ENCODE measurements around the gene RNF217.

The RNF217 gene

GRCh38 chr6:125077453-125077852 lies 115.2 kb downstream of the RNF217 start:
- H3K4me3 ChIP-seq (ENCODE audit: low read depth, low read length): no peak overlapping the region
- H3K27me3 ChIP-seq (ENCODE audit: control insufficient read depth, insufficient read depth, low read length): no peaks in the 10 kb centered on the region
- no peak overlapping the region for H3K27ac ChIP-seq (ENCODE audit: low read depth, low read length)
- no peak overlapping the region for H3K9ac ChIP-seq (ENCODE audit: low read depth, low read length)
- H3K9me3 ChIP-seq (ENCODE audit: control insufficient read depth, insufficient read depth, low read length): no peaks in the 10 kb centered on the region
- peaks cover 12% of the 10 kb centered on the region; the same call in 1 of the 2 replicates for H3K4me1 ChIP-seq (ENCODE audit: control insufficient read depth, insufficient read depth, low read length)
- no peaks in the 10 kb centered on the region for H3K36me3 ChIP-seq (ENCODE audit: control insufficient read depth, insufficient read depth, low read length)

DNA sequence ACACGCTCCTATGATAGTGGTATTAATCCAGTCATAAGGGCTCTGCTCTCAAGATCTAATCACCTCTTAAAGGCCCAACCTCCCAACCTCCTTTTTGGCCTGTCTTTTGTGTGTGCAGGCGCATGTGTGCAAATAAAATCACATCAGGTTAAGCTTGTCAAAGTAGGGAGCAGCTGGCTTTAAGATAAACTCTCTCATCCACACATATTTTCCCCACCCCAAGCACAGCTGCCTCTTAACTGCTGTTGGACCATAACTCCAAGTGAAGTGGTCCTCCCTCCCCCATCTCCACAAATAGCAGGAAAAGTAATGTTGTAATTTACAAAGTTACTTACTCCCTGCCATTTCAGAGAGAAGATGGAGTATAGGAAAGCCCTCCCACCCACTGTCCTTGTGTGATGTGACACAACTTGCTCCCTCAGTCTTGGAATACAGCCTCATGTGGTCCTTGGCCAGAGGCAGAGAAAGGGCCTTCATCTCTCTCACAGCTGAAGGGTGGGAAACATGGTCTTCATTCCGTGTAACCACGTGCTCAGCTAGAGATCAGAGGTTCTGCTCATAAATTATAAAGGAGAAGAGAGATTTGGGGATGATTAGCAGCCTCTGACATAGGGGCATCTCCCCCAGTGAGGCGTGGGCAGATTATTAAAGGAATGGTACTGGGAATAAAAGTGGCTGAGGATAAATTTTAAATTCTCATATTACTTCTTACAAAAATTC lies 116.5 kb downstream of the RNF217 start:
- Histone ChIP-seq H3K9me3 (ENCODE audit: control insufficient read depth, insufficient read depth, low read length) (no peaks in the 10 kb centered on the region), H3K4me1 (ENCODE audit: control insufficient read depth, insufficient read depth, low read length) (peaks cover 12% of the 10 kb centered on the region; the same call in 1 of the 2 replicates), H3K36me3 (ENCODE audit: control insufficient read depth, insufficient read depth, low read length) (no peaks in the 10 kb centered on the region), H3K4me3 (ENCODE audit: low read depth, low read length) (no peak overlapping the region), H3K27me3 (ENCODE audit: control insufficient read depth, insufficient read depth, low read length) (no peaks in the 10 kb centered on the region), H3K27ac (ENCODE audit: low read depth, low read length) (no peak overlapping the region), H3K9ac (ENCODE audit: low read depth, low read length) (no peak overlapping the region)

DNA sequence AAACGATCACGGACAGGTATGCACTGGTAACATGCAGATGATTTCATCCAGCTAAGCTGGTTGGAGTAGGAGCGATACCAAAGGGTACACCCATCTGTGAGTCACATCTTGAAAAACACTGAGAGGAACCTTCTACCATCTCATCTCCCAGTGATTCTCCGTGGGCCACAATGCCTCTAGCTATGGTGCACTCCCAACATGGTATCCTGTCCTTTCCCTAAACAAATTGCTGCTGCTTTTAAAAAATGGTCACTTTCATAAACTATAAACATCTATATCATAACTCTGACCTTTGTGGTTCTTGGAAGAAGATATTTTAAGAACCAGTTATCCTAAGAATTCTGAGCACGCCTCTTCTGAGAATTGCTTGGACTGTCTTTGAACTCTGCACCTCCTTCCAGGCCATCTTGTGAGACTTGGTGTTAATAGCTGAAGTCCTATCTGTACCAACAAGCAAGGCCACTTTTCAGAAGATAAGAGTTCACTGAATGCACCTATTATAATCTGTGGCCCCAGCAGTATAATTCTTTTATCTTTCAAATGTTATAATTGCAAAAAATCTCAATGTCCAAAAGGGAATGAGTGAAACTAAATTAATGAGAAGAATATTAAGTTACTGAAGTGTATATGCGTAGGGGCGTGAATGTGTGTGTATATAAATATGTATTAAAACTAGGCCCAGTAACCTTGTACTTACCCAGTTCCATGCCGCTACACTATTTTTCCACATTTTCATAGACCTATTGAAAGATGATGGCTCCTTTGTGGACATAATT lies 120.9 kb downstream of the RNF217 start:
- Histone ChIP-seq H3K27ac (ENCODE audit: low read depth, low read length) (no peak overlapping the region), H3K9ac (ENCODE audit: low read depth, low read length) (no peak overlapping the region)

DNA sequence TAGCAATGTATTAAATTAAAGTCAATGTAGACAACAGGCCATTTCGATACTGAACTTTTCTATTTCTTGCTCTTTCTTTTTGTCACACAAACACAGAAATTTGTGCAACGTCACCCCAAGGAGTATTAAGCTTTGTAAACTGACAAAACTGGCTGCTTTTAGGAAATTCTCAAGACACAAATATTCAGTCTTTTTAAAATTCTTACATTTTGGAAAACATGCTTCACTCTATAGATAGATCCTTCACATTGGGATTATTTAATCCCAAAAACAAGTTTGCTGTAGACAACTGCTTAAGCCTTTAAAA lies 121.4 kb downstream of the RNF217 start:
- H3K9me3 ChIP-seq (ENCODE audit: control insufficient read depth, insufficient read depth, low read length): no peaks in the 10 kb centered on the region
- H3K9ac ChIP-seq (ENCODE audit: low read depth, low read length): no peak overlapping the region
- H3K36me3 ChIP-seq (ENCODE audit: control insufficient read depth, insufficient read depth, low read length): no peaks in the 10 kb centered on the region
- H3K4me1 ChIP-seq (ENCODE audit: control insufficient read depth, insufficient read depth, low read length): peaks cover 4% of the 10 kb centered on the region; the same call in 1 of the 2 replicates
- no peak overlapping the region for H3K4me3 ChIP-seq (ENCODE audit: low read depth, low read length)
- H3K27me3 ChIP-seq (ENCODE audit: control insufficient read depth, insufficient read depth, low read length): no peaks in the 10 kb centered on the region
- no peak overlapping the region for H3K27ac ChIP-seq (ENCODE audit: low read depth, low read length)

More for the DNA sequence above, 120.9 kb downstream of the RNF217 start:
- Histone ChIP-seq H3K9me3 (ENCODE audit: control insufficient read depth, insufficient read depth, low read length) (no peaks in the 10 kb centered on the region), H3K27me3 (ENCODE audit: control insufficient read depth, insufficient read depth, low read length) (no peaks in the 10 kb centered on the region), H3K4me3 (ENCODE audit: low read depth, low read length) (no peak overlapping the region), H3K36me3 (ENCODE audit: control insufficient read depth, insufficient read depth, low read length) (no peaks in the 10 kb centered on the region), H3K4me1 (ENCODE audit: control insufficient read depth, insufficient read depth, low read length) (peaks cover 4% of the 10 kb centered on the region; the same call in 1 of the 2 replicates)

DNA sequence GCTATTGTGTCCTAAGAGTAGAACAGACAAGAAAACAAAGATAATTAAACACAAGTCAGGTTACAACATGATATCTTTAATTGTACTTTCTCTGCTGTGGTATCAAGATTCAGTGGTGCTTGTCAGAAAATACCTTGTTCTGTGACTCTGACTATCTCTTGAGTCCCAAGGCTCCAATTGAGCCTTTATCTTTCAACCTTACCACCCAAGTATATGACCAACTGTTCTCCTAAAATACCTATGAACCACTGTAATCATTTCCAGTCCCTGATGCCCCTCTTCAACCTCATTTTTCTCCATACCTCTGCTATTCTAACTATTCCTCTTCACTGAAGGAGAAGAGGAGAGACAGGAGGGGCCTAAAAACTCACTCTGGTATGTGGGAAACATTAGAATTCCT lies 124.5 kb downstream of the RNF217 start:
- Histone ChIP-seq H3K9me3 (ENCODE audit: control insufficient read depth, insufficient read depth, low read length) (no peaks in the 10 kb centered on the region), H3K27me3 (ENCODE audit: control insufficient read depth, insufficient read depth, low read length) (no peaks in the 10 kb centered on the region), H3K4me3 (ENCODE audit: low read depth, low read length) (no peak overlapping the region), H3K27ac (ENCODE audit: low read depth, low read length) (no peak overlapping the region), H3K4me1 (ENCODE audit: control insufficient read depth, insufficient read depth, low read length) (peaks cover 4% of the 10 kb centered on the region; the same call in 1 of the 2 replicates), H3K36me3 (ENCODE audit: control insufficient read depth, insufficient read depth, low read length) (no peaks in the 10 kb centered on the region), H3K9ac (ENCODE audit: low read depth, low read length) (no peak overlapping the region)

DNA sequence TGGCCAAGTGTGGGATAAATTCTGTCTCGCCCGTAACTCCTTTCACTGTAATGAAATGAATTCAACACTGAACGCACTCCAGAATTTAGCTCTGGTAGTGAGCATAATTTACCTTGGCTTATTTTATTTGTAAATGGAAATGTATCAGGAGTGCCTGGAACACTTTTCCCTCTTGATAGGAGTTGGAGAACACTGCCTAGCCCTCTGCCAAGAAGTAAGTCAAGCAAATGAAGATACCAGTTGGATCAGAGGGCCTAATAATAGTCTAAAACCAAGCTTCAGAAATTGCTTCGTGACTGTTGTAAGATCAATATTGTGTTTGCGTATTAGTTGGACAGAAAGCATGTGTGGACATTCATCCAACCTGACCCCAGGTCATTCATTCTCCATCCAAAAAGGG lies 126.7 kb downstream of the RNF217 start:
- Histone ChIP-seq H3K9ac (ENCODE audit: low read depth, low read length) (no peak overlapping the region), H3K36me3 (ENCODE audit: control insufficient read depth, insufficient read depth, low read length) (no peaks in the 10 kb centered on the region), H3K9me3 (ENCODE audit: control insufficient read depth, insufficient read depth, low read length) (no peaks in the 10 kb centered on the region), H3K27me3 (ENCODE audit: control insufficient read depth, insufficient read depth, low read length) (no peaks in the 10 kb centered on the region), H3K4me1 (ENCODE audit: control insufficient read depth, insufficient read depth, low read length) (peaks cover 4% of the 10 kb centered on the region; the same call in 1 of the 2 replicates), H3K4me3 (ENCODE audit: low read depth, low read length) (no peak overlapping the region), H3K27ac (ENCODE audit: low read depth, low read length) (no peak overlapping the region)

- no peaks in the 10 kb centered on the region for H3K9me3 ChIP-seq (ENCODE audit: control insufficient read depth, insufficient read depth, low read length)
- H3K9ac ChIP-seq (ENCODE audit: low read depth, low read length): no peak overlapping the region
- peaks cover 6% of the 10 kb centered on the region; the same call in 1 of the 2 replicates for H3K4me1 ChIP-seq (ENCODE audit: control insufficient read depth, insufficient read depth, low read length)
- no peaks in the 10 kb centered on the region; the same call in 1 of the 2 replicates for H3K27me3 ChIP-seq (ENCODE audit: control insufficient read depth, insufficient read depth, low read length)
- no peak overlapping the region for H3K27ac ChIP-seq (ENCODE audit: low read depth, low read length)
- no peaks in the 10 kb centered on the region for H3K36me3 ChIP-seq (ENCODE audit: control insufficient read depth, insufficient read depth, low read length)
- no peak overlapping the region for H3K4me3 ChIP-seq (ENCODE audit: low read depth, low read length)
Measured at GRCh38 chr6:125094563-125094962, 132.3 kb downstream of the RNF217 start.

GRCh38 chr6:125095580-125096301 lies 133.5 kb downstream of the RNF217 start:
- no peak overlapping the region for H3K27ac ChIP-seq (ENCODE audit: low read depth, low read length)
- H3K9me3 ChIP-seq (ENCODE audit: control insufficient read depth, insufficient read depth, low read length): no peaks in the 10 kb centered on the region
- peaks cover 6% of the 10 kb centered on the region; the same call in 1 of the 2 replicates for H3K4me1 ChIP-seq (ENCODE audit: control insufficient read depth, insufficient read depth, low read length)
- H3K27me3 ChIP-seq (ENCODE audit: control insufficient read depth, insufficient read depth, low read length): no peaks in the 10 kb centered on the region; the same call in 1 of the 2 replicates
- no peaks in the 10 kb centered on the region for H3K36me3 ChIP-seq (ENCODE audit: control insufficient read depth, insufficient read depth, low read length)
- no peak overlapping the region for H3K9ac ChIP-seq (ENCODE audit: low read depth, low read length)
- H3K4me3 ChIP-seq (ENCODE audit: low read depth, low read length): no peak overlapping the region

- Histone ChIP-seq H3K9ac (ENCODE audit: low read depth, low read length) (no peak overlapping the region), H3K36me3 (ENCODE audit: control insufficient read depth, insufficient read depth, low read length) (no peaks in the 10 kb centered on the region), H3K27ac (ENCODE audit: low read depth, low read length) (no peak overlapping the region), H3K9me3 (ENCODE audit: control insufficient read depth, insufficient read depth, low read length) (no peaks in the 10 kb centered on the region), H3K4me3 (ENCODE audit: low read depth, low read length) (no peak overlapping the region), H3K4me1 (ENCODE audit: control insufficient read depth, insufficient read depth, low read length) (peaks cover 11% of the 10 kb centered on the region; the same call in 1 of the 2 replicates), H3K27me3 (ENCODE audit: control insufficient read depth, insufficient read depth, low read length) (no peaks in the 10 kb centered on the region; the same call in 1 of the 2 replicates)
Measured at GRCh38 chr6:125097186-125097585, 134.9 kb downstream of the RNF217 start.

GRCh38 chr6:125098253-125098652 lies 136.0 kb downstream of the RNF217 start:
- Histone ChIP-seq H3K4me1 (ENCODE audit: control insufficient read depth, insufficient read depth, low read length) (peaks cover 16% of the 10 kb centered on the region), H3K27ac (ENCODE audit: low read depth, low read length) (no peak overlapping the region), H3K36me3 (ENCODE audit: control insufficient read depth, insufficient read depth, low read length) (no peaks in the 10 kb centered on the region), H3K27me3 (ENCODE audit: control insufficient read depth, insufficient read depth, low read length) (no peaks in the 10 kb centered on the region; the same call in 1 of the 2 replicates), H3K4me3 (ENCODE audit: low read depth, low read length) (no peak overlapping the region), H3K9ac (ENCODE audit: low read depth, low read length) (no peak overlapping the region), H3K9me3 (ENCODE audit: control insufficient read depth, insufficient read depth, low read length) (no peaks in the 10 kb centered on the region)
